ENCODE measurements around the gene ACTL7A.

ACTL7A gene

GRCh38 chr9:108864446-108864845 lies 2.4 kb downstream of the ACTL7A start:
- Histone ChIP-seq H3K9me3 (ENCODE audit: insufficient read depth, low read length, severe bottlenecking) (no peaks in the 10 kb centered on the region), H3K4me3 (ENCODE audit: low read depth in 1 of 2, low read length in 2 of 2) (no peak overlapping the region), H3K4me1 (ENCODE audit: insufficient read depth, low read length) (no peaks in the 10 kb centered on the region), H2AFZ (ENCODE audit: low read depth, low read length) (no peak overlapping the region), H4K20me1 (ENCODE audit: insufficient read depth, low read length) (no peaks in the 10 kb centered on the region), H3K4me2 (ENCODE audit: insufficient read depth, low read length) (no peak overlapping the region), H3K36me3 (ENCODE audit: insufficient read depth, low read length) (peaks cover 7% of the 10 kb centered on the region; the same call in 1 of the 2 replicates), H3K27ac (ENCODE audit: low read length) (no peak overlapping the region), H3K27me3 (ENCODE audit: insufficient read depth, low read length, poor library complexity) (no peaks in the 10 kb centered on the region), H3K79me2 (ENCODE audit: insufficient read depth, low read length) (no peaks in the 10 kb centered on the region), H3K9ac (ENCODE audit: low read depth, low read length) (no peak overlapping the region)
- DNase-seq (no peak), ATAC-seq (ENCODE audit: insufficient read depth, low read depth) (no peak)
- TF ChIP-seq CTCF (IDR thresholded peaks at IDR 0.05; ENCODE audit: borderline replicate concordance, extremely low read depth, low read length, poor library complexity, severe bottlenecking) (no peak), EZH2 (IDR thresholded peaks at IDR 0.05; ENCODE audit: borderline replicate concordance, low read depth, low read length, severe bottlenecking) (no peak)

- Histone ChIP-seq H3K36me3 (ENCODE audit: insufficient read depth, low read length) (peaks cover 7% of the 10 kb centered on the region; the same call in 1 of the 2 replicates), H3K9me3 (ENCODE audit: insufficient read depth, low read length, severe bottlenecking) (no peaks in the 10 kb centered on the region), H3K79me2 (ENCODE audit: insufficient read depth, low read length) (no peaks in the 10 kb centered on the region), H3K27ac (ENCODE audit: low read length) (no peak overlapping the region), H2AFZ (ENCODE audit: low read depth, low read length) (no peak overlapping the region), H3K4me2 (ENCODE audit: insufficient read depth, low read length) (no peak overlapping the region), H4K20me1 (ENCODE audit: insufficient read depth, low read length) (no peaks in the 10 kb centered on the region), H3K4me1 (ENCODE audit: insufficient read depth, low read length) (no peaks in the 10 kb centered on the region), H3K9ac (ENCODE audit: low read depth, low read length) (no peak overlapping the region), H3K4me3 (ENCODE audit: low read depth in 1 of 2, low read length in 2 of 2) (no peak overlapping the region), H3K27me3 (ENCODE audit: insufficient read depth, low read length, poor library complexity) (no peaks in the 10 kb centered on the region)
- TF ChIP-seq EZH2 (IDR thresholded peaks at IDR 0.05; ENCODE audit: borderline replicate concordance, low read depth, low read length, severe bottlenecking), result no peak
- TF ChIP-seq CTCF (IDR thresholded peaks at IDR 0.05; ENCODE audit: borderline replicate concordance, extremely low read depth, low read length, poor library complexity, severe bottlenecking), result no peak
- DNase-seq (no peak), ATAC-seq (ENCODE audit: insufficient read depth, low read depth) (no peak)
Measured at GRCh38 chr9:108865037-108865436, 3.0 kb downstream of the ACTL7A start.

- Histone ChIP-seq H3K36me3 (ENCODE audit: insufficient read depth, low read length) (peaks cover 10% of the 10 kb centered on the region; the same call in 1 of the 2 replicates), H3K4me3 (ENCODE audit: low read depth in 1 of 2, low read length in 2 of 2) (no peak overlapping the region), H3K79me2 (ENCODE audit: insufficient read depth, low read length) (no peaks in the 10 kb centered on the region), H4K20me1 (ENCODE audit: insufficient read depth, low read length) (no peaks in the 10 kb centered on the region), H3K9ac (ENCODE audit: low read depth, low read length) (no peak overlapping the region), H3K4me2 (ENCODE audit: insufficient read depth, low read length) (no peak overlapping the region), H2AFZ (ENCODE audit: low read depth, low read length) (no peak overlapping the region), H3K9me3 (ENCODE audit: insufficient read depth, low read length, severe bottlenecking) (no peaks in the 10 kb centered on the region), H3K27ac (ENCODE audit: low read length) (no peak overlapping the region), H3K27me3 (ENCODE audit: insufficient read depth, low read length, poor library complexity) (no peaks in the 10 kb centered on the region), H3K4me1 (ENCODE audit: insufficient read depth, low read length) (no peaks in the 10 kb centered on the region)
- TF ChIP-seq EZH2 (IDR thresholded peaks at IDR 0.05; ENCODE audit: borderline replicate concordance, low read depth, low read length, severe bottlenecking) (no peak), CTCF (IDR thresholded peaks at IDR 0.05; ENCODE audit: borderline replicate concordance, extremely low read depth, low read length, poor library complexity, severe bottlenecking) (no peak)
- DNase-seq (no peak), ATAC-seq (ENCODE audit: insufficient read depth, low read depth) (no peak)
Measured at GRCh38 chr9:108866001-108866420, 3.9 kb downstream of the ACTL7A start.

- H2AFZ ChIP-seq (ENCODE audit: low read depth, low read length), result no peak overlapping the region
- no peak overlapping the region for H3K4me2 ChIP-seq (ENCODE audit: insufficient read depth, low read length)
- H3K27ac ChIP-seq (ENCODE audit: low read length), result no peak overlapping the region
Measured at GRCh38 chr9:108867116-108867515, 5.0 kb downstream of the ACTL7A start.

More at GRCh38 chr9:108867116-108867515, 5.0 kb downstream of the ACTL7A start:
- no peaks in the 10 kb centered on the region for H3K79me2 ChIP-seq (ENCODE audit: insufficient read depth, low read length)
- ATAC-seq (ENCODE audit: insufficient read depth, low read depth) (no peak), DNase-seq (no peak)
- TF ChIP-seq EZH2 (IDR thresholded peaks at IDR 0.05; ENCODE audit: borderline replicate concordance, low read depth, low read length, severe bottlenecking), result no peak
- no peak for TF ChIP-seq CTCF (IDR thresholded peaks at IDR 0.05; ENCODE audit: borderline replicate concordance, extremely low read depth, low read length, poor library complexity, severe bottlenecking)
- H3K36me3 ChIP-seq (ENCODE audit: insufficient read depth, low read length), result peaks cover 20% of the 10 kb centered on the region; the same call in 1 of the 2 replicates
- H3K4me3 ChIP-seq (ENCODE audit: low read depth in 1 of 2, low read length in 2 of 2), result no peak overlapping the region
- no peaks in the 10 kb centered on the region for H3K4me1 ChIP-seq (ENCODE audit: insufficient read depth, low read length)
- H3K27me3 ChIP-seq (ENCODE audit: insufficient read depth, low read length, poor library complexity), result no peaks in the 10 kb centered on the region
- H3K9ac ChIP-seq (ENCODE audit: low read depth, low read length), result no peak overlapping the region
- H4K20me1 ChIP-seq (ENCODE audit: insufficient read depth, low read length), result no peaks in the 10 kb centered on the region
- H3K9me3 ChIP-seq (ENCODE audit: insufficient read depth, low read length, severe bottlenecking), result no peaks in the 10 kb centered on the region
